ENCODE data around the gene RIBC2.

The RIBC2 gene

GRCh38 chr22:45475063-45475747, 61.7 kb downstream of the RIBC2 start:
- DNase-seq, result no peak

DNA sequence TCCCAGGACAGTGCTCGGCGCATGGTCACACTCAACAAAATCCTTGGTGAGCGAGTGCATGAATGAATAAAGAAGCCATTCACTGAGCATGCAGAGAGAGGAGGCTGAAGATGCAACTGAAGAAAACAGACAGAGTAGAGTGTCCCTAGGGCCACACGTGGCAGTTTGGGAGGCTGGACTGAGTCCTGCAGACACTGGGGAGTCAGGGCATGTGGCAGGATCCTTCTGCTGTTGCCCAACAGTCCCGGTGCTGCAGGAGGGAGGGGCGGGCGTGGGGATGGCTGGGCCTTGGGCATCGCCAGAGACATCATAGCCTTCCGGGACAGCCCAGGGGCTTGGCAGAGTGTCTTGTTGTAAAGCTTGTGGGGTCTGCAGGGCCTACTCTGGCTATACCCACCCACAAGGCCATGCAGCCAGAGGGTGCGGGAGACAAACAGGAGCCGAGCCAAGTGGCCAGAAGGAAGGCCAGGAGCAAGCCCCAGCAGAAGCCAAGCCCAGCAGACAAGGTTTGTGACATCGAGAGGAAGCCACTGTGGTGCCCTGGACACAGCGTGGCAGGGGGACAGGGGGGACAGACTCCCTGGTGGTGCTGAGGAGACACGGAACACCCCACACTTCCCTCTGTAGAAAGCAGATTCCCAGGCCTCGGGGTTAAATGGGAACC, 62.5 kb downstream of the RIBC2 start:
- no peak for DNase-seq

DNA sequence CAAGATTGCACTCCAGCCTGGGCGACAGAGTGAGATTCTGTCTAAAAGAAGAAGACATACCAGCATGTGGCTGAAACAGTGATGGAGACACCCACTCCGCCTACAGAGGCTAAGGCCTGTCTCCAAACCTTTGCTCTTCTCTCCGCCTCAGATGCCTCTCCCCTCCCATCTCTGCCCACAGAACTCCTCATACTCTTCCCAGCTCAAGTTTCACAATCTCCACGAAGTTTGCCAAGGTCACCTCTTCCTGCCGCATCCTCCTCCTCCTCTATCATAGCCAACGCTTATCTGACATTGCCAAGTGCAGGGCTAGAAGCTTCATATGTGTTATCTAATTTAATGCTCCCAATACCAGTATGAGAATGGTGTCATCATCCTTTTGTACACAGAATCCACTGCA, 63.3 kb downstream of the RIBC2 start:
- DNase-seq, result no peak

DNA sequence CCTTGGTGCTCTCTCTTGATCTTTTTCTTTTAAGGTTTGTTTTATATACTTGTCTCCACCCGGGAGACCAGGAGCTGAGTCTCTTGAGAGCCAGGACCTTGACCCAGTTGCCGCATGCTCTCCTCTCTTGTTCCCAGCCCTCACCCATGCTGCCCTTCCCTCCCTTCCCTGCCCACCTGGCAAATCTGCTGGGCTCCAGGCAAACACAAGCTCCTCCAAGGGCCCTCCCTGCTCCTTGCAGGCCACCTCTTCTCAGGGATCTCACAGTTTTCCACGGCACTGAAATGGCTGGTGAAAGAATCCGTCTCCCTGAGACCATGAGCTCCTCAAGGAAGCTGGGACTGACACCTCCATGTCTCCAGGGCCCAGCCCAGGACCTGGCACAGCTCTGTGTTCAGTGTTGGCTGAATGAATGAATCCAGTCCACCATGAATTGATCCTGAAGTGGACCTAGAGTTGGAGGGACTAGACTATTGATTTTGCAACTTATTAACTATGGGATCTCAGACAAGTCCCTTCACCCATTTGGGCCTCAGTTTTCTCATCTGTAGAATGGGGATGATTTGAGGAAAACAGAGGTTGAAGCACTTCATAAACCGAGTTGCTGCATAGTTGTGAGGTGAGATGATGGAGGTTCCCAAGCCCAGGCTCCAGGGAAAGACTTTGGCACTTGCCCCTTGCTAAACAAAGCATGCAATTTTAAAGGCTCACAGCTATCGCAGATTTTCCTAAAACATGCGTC, 64.0 kb downstream of the RIBC2 start:
- DNase-seq, result no peak

GRCh38 chr22:45478108-45478771, 64.7 kb downstream of the RIBC2 start:
- no peak for DNase-seq

- DNase-seq, result no peak
Measured at GRCh38 chr22:45480717-45481116, 67.2 kb downstream of the RIBC2 start.

- no peak for DNase-seq
Measured at GRCh38 chr22:45481661-45482060, 68.2 kb downstream of the RIBC2 start.

Data from activated gamma-delta T cell (primary cell).